ENCODE data around the gene RTP1.

GRCh38 chr3:187212705-187213104 is 15.4 kb downstream of the RTP1 start:
- TF ChIP-seq POLR2A (IDR thresholded peaks at IDR 0.05) (no peak), CTCF (IDR thresholded peaks at IDR 0.05) (no peak), EP300 (IDR thresholded peaks at IDR 0.05) (no peak)
